Measurements from ENCODE around the gene UROC1.

The UROC1 gene

DNA sequence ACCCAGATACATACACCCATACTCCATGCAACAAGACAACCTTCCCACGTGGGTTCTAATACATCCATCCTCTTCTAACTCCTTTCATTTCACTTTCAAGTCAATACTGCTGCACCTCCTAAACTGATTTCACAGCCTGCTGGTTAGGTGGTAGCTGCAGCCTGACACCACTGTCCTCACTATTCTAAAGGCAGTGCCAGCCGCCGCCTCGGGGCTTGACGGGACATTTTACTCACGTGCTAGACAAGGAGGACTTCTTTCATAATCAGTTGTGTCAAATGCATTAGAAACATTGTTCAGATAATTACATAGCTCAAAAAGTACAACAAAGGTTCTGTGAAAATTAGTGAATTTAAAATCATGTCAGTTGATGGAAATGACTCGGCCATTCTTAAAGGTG is 6.3 kb downstream of the UROC1 start:
- CTCF ChIA-PET: interaction anchor here (2.2 kb wide), 1 partner anchor 12 kb away, joined by 10 read pairs; no protein-coding TSS in a partner anchor
- TF ChIP-seq, protein P1, sequence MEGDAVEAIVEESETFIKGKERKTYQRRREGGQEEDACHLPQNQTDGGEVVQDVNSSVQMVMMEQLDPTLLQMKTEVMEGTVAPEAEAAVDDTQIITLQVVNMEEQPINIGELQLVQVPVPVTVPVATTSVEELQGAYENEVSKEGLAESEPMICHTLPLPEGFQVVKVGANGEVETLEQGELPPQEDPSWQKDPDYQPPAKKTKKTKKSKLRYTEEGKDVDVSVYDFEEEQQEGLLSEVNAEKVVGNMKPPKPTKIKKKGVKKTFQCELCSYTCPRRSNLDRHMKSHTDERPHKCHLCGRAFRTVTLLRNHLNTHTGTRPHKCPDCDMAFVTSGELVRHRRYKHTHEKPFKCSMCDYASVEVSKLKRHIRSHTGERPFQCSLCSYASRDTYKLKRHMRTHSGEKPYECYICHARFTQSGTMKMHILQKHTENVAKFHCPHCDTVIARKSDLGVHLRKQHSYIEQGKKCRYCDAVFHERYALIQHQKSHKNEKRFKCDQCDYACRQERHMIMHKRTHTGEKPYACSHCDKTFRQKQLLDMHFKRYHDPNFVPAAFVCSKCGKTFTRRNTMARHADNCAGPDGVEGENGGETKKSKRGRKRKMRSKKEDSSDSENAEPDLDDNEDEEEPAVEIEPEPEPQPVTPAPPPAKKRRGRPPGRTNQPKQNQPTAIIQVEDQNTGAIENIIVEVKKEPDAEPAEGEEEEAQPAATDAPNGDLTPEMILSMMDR (IDR thresholded peaks at IDR 0.05; ENCODE audit: control extremely low read depth, extremely low read depth, low read depth, missing control alignments): no peak
- DNase-seq (ENCODE audit: extremely low spot score): no peak
- POLR2A ChIA-PET: no interaction called here

DNA sequence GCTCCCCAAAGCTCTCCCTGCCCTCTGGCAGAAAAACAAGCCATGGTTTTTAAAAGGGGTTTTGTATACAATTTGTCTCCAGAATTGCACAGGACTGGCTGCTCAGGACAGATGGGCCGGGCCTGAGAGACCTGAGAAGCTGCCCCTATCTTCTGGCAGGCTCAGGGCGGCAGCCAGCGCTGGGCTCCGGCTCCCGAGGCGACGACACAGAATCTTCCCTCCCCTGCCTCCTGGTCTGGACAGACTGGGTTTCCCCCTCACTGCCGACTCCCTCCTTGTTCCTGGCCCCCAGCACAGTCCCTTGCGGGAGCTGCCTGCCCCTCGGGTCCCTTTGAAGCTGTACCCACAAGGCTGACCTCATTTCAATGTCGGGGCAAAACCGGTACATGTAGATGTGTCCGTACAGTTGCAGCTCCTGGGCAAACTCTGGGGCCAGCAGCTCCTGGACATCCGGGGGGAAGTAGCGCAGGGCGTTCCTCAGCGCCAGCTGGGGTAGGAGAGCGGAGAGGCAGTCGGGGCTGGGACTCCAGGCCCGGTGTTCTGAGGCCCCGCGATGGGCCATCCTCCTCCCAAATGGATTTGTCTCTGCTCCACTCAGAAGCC is 7.2 kb downstream of the UROC1 start:
- TF ChIP-seq, protein P1 (IDR thresholded peaks at IDR 0.05; ENCODE audit: control extremely low read depth, extremely low read depth, low read depth, missing control alignments): no peak
- ChIA-PET POLR2A (no interaction called here), CTCF (interaction anchor here (1.0 to 2.2 kb wide), 3 partner anchors 8 to 1038 kb away, joined by 3 to 10 read pairs (median 4); no protein-coding TSS in a partner anchor)
- no peak for DNase-seq (ENCODE audit: extremely low spot score)

DNA sequence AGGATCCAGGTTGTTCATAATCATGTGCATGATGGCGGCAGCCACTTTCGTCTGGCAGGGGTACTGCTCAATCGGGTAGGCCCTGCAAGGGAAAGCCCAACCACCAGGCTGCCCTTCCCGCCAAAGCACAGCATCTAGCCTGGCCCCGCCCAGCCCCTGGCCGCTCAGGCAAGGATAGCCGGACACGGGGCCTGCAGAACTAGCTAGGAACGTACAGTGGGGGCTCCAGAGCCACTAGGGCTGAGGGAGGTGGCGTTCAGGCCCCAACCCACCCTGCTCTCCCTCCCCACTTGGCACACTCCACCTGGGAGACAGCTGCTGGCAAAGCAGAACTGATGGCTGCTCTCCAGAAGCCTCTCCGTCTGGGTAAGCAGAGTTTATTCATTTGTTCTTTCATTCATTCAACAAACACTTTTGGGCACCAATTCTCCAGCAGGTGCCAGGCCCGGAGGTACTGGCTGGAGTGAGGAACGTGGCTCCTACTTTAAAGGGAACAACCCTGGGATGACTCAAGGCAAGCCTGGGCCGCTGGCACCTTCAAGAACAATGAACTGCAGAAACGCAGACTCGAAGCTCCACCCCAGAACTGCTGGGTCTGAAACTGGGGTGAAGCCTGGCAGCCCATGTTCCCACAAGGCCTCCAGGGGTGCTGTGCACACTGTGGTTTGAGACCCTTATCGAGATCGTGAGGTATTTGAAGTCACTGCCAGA is 7.8 kb downstream of the UROC1 start:
- ChIA-PET POLR2A (no interaction called here), CTCF (interaction anchor here (1.0 kb wide), 2 partner anchors 9 to 1039 kb away, joined by 3 to 4 read pairs; no protein-coding TSS in a partner anchor)
- no peak for DNase-seq (ENCODE audit: extremely low spot score)
- TF ChIP-seq, protein P1 (IDR thresholded peaks at IDR 0.05; ENCODE audit: control extremely low read depth, extremely low read depth, low read depth, missing control alignments): no peak

DNA sequence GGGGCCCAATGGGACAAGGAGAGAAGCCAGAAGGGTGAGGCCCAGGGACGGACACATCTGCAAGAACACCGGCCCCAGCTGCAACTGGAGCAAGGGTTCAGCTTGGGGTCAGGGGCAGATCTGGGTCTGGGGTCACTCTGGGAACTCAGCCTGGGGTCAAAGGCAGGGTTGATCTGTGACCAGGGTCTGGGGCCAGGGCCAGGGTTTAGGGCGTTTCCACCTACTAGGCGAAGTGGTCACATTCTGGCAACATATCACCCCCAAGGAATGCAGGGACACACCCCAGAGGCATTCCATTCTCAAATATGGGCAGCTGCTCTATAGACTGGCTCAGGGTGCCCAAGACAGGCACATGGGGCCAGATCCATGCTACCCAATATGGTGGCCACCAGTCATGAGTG is 9.0 kb downstream of the UROC1 start:
- TF ChIP-seq, protein P1 (IDR thresholded peaks at IDR 0.05; ENCODE audit: control extremely low read depth, extremely low read depth, low read depth, missing control alignments): no peak
- POLR2A ChIA-PET: no interaction called here
- CTCF ChIA-PET: no interaction called here
- no peak for DNase-seq (ENCODE audit: extremely low spot score)

DNA sequence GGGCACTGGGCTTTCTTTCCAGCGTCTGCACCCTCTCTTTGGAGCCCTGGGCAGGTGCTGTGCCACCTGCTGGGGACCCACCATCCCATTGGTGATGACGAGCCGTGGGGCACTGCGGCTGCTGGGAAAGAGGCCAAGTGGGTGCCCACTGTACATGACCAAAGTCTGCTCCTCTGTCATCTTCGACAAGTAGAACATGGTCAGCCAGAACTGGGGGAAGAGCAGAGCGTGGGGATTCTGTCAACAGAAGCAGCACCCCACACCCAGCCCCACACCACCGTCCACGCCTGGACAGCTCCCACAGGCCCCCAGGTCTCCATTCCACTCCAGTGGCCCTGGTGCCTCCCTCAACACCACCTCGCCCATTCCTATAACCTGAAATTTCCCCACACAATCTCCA is 9.7 kb downstream of the UROC1 start:
- POLR2A ChIA-PET: no interaction called here
- TF ChIP-seq, protein P1 (IDR thresholded peaks at IDR 0.05; ENCODE audit: control extremely low read depth, extremely low read depth, low read depth, missing control alignments): no peak
- CTCF ChIA-PET: no interaction called here
- no peak for DNase-seq (ENCODE audit: extremely low spot score)

DNA sequence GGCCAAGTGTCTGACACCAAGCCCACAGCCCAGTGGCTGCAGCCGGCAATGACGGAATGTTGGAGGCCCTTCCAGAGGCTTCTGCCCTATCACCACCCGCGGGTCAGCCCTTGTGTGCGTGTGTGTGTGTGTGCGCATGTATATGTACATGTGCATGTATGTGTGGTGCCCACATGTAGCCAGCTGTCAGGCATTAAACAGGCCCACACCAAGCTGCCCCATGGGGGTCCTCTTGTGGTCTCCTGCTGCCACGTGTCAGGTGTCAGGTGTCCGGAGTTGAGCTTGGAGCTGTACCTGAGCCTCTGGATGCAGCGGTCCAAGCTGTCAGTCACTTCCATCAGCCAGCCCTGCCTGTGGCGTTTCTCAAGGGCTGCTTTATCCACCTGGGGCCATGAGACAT is 13.9 kb downstream of the UROC1 start:
- ChIA-PET CTCF (no interaction called here), POLR2A (no interaction called here)
- TF ChIP-seq, protein P1 (IDR thresholded peaks at IDR 0.05; ENCODE audit: control extremely low read depth, extremely low read depth, low read depth, missing control alignments): no peak
- no peak for DNase-seq (ENCODE audit: extremely low spot score)
